Ishikawa (cell line): Measurements from ENCODE around the gene TMEM8B.

Experiments used
- CEBPB ChIP-seq: IDR thresholded peaks from 2 replicates; pipeline ENCODE4 v1.6.1; 2012
- CREB1 ChIP-seq: IDR thresholded peaks from 2 replicates; pipeline ENCODE4 v1.6.1; 2012; ENCODE audit warnings: low read depth
- EGR1 ChIP-seq: IDR thresholded peaks from 2 replicates; pipeline ENCODE4 v1.6.1; 2012
- EP300 ChIP-seq: IDR thresholded peaks from 2 replicates; pipeline ENCODE4 v1.6.1; 2012; ENCODE audit warnings: borderline replicate concordance
- FOXM1 ChIP-seq: IDR thresholded peaks from 2 replicates; pipeline ENCODE4 v1.6.1; 2012; ENCODE audit warnings: low read depth, borderline replicate concordance
- NFIC ChIP-seq: IDR thresholded peaks from 2 replicates; pipeline ENCODE4 v1.6.1; 2012
- RAD21 ChIP-seq: IDR thresholded peaks from 2 replicates; pipeline ENCODE4 v1.6.1; 2012; ENCODE audit warnings: low read depth
- TAF1 ChIP-seq: IDR thresholded peaks from 2 replicates; pipeline ENCODE4 v1.6.1; 2012; ENCODE audit warnings: low read depth, mild to moderate bottlenecking
- TCF12 ChIP-seq: IDR thresholded peaks from 2 replicates; pipeline ENCODE4 v1.6.1; 2012; ENCODE audit warnings: low read depth
- TEAD4 ChIP-seq: IDR thresholded peaks from 2 replicates; pipeline ENCODE4 v1.6.1; 2012
- YY1 ChIP-seq: IDR thresholded peaks from 2 replicates; pipeline ENCODE4 v1.6.1; 2012; ENCODE audit warnings: low read depth
- ZBTB7A ChIP-seq: IDR thresholded peaks from 2 replicates; pipeline ENCODE4 v1.6.1; 2012; ENCODE audit warnings: low read depth
- TF ChIP-seq, protein P1 (sequence below): IDR thresholded peaks from 2 replicates; pipeline ENCODE4 v1.6.1; 2012; ENCODE audit warnings: low read depth, mild to moderate bottlenecking
- TF ChIP-seq, protein P2 (sequence below): IDR thresholded peaks from 2 replicates; pipeline ENCODE4 v1.6.1; 2012
- TF ChIP-seq, protein P3 (sequence below): IDR thresholded peaks from 2 replicates; pipeline ENCODE4 v1.6.1; 2012

Gene TMEM8B

DNA sequence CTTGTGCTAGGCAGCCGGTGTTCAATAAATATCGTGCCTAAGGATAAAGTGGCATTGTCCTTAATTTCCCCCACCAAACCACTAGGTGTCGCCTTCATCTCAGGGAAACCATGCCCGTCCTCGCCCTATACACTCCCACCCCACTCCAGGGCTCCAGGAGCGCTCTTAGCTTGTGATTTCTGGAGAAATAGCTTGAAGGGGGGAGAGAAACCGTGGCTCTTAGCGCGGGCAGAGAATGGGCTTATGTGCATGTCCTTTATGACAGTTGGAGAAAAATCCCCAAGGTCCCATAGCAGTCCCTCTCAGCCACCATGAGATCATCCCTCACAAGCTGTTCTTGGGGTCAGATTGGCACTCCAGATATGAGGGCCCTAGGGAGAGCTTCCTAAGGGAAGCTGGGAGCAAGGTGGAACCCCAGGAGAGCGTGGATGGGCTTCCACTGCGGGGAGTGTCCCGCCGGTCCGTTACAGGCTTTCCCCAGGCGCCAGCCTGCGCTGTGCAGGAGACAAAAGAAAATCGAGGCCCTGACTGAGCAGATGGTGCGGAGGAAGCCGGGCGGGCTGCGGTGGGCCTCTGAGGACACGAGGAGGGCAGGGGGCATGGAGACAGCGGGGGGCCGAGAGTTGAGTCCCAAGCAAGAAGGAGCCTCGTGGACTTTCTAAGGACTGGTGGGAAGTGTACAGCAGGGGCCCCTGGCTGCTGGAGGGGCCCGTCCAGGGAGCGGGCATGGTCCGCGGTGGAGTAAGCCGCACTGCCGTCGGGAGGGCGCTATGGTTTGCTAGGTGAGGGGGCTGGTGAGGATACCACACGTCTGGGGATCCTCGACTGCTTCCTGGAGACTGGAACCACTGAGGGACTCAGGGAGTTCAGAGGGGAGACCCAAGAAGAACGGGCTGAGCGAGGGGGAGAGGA, 38.4 kb upstream of the TMEM8B start:
- peak; percentile 93 for TF ChIP-seq RAD21
- no peak for TF ChIP-seq ZBTB7A
- no peak for TF ChIP-seq CEBPB

DNA sequence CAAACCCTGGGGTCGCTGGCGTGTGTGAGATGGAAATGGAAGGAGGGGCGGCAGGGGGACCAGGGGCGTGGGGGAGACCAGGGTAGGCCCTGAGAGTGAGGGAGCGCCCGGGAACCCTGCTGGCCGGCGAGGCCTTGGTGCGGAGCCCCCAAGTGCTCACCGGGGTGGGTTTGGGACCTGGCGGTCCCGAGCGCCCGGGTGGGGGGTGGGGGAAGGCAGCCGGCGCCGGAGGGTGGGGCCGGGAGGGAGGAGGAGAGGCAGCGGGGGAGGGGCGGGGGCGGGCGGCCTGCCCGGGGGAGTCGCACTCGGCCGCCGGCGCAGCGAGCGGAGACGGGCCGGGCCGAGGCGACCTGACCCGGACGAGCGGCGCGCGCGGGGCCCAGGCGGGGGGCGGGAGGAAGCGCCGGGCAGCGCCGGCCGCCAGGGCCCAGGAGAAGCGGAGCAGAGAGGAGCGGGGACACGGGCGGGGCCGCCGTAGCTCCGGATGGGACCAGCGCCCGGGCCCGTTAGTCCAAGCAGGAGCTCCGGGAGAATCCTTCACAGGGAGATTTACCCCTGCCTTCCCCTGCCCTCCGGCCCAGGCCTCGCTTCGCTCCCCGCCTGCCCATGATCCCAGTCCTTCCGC, 37.6 kb upstream of the TMEM8B start, which contains the start of gene NPR2:
Gene NPR2, plus strand, starts transcription at position 295 of the 625 bp plus-strand sequence. CDS start 818 bp downstream, outside the sequence.
- TF ChIP-seq, protein P1, sequence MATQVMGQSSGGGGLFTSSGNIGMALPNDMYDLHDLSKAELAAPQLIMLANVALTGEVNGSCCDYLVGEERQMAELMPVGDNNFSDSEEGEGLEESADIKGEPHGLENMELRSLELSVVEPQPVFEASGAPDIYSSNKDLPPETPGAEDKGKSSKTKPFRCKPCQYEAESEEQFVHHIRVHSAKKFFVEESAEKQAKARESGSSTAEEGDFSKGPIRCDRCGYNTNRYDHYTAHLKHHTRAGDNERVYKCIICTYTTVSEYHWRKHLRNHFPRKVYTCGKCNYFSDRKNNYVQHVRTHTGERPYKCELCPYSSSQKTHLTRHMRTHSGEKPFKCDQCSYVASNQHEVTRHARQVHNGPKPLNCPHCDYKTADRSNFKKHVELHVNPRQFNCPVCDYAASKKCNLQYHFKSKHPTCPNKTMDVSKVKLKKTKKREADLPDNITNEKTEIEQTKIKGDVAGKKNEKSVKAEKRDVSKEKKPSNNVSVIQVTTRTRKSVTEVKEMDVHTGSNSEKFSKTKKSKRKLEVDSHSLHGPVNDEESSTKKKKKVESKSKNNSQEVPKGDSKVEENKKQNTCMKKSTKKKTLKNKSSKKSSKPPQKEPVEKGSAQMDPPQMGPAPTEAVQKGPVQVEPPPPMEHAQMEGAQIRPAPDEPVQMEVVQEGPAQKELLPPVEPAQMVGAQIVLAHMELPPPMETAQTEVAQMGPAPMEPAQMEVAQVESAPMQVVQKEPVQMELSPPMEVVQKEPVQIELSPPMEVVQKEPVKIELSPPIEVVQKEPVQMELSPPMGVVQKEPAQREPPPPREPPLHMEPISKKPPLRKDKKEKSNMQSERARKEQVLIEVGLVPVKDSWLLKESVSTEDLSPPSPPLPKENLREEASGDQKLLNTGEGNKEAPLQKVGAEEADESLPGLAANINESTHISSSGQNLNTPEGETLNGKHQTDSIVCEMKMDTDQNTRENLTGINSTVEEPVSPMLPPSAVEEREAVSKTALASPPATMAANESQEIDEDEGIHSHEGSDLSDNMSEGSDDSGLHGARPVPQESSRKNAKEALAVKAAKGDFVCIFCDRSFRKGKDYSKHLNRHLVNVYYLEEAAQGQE: no peak
- TF ChIP-seq TCF12: no peak
- TF ChIP-seq EP300: no peak
- TF ChIP-seq NFIC: no peak
- no peak for TF ChIP-seq CEBPB
- TF ChIP-seq CREB1: no peak

DNA sequence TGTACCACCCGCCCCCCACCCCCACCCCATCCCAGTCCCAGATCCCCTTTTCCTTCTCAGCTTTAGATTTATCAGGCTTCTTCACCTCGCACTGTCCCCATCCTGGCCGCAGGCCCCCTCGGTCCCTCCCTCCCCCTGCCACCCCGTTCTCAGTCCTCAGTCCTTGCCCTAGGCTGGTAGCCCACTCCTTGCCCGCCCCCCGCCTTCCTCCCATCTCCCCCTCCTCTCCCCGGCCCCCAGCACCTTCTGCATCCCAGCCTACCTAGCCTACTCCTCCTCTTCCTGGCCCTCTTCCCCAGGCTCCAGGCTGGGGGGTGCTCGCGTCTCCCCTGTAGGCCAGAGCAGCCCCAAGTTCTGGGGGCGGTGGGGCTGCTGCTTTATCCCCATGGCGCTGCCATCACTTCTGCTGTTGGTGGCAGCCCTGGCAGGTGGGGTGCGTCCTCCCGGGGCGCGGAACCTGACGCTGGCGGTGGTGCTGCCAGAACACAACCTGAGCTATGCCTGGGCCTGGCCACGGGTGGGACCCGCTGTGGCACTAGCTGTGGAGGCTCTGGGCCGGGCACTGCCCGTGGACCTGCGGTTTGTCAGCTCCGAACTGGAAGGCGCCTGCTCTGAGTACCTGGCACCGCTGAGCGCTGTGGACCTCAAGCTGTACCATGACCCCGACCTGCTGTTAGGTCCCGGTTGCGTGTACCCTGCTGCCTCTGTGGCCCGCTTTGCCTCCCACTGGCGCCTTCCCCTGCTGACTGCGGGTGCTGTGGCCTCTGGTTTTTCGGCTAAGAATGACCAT, 36.8 kb upstream of the TMEM8B start:
- TF ChIP-seq TEAD4: no peak
- no peak for TF ChIP-seq TCF12
- no peak for TF ChIP-seq ZBTB7A
- TF ChIP-seq, protein P1: no peak
- TF ChIP-seq, protein P2, sequence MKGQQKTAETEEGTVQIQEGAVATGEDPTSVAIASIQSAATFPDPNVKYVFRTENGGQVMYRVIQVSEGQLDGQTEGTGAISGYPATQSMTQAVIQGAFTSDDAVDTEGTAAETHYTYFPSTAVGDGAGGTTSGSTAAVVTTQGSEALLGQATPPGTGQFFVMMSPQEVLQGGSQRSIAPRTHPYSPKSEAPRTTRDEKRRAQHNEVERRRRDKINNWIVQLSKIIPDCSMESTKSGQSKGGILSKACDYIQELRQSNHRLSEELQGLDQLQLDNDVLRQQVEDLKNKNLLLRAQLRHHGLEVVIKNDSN: no peak
- no peak for TF ChIP-seq YY1
- no peak for TF ChIP-seq RAD21
- no peak for TF ChIP-seq EGR1
- TF ChIP-seq, protein P3, sequence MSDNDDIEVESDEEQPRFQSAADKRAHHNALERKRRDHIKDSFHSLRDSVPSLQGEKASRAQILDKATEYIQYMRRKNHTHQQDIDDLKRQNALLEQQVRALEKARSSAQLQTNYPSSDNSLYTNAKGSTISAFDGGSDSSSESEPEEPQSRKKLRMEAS: no peak
- TF ChIP-seq FOXM1: no peak
- TF ChIP-seq CEBPB: no peak
- no peak for TF ChIP-seq TAF1
- TF ChIP-seq CREB1: no peak
- no peak for TF ChIP-seq NFIC
- TF ChIP-seq EP300: no peak

DNA sequence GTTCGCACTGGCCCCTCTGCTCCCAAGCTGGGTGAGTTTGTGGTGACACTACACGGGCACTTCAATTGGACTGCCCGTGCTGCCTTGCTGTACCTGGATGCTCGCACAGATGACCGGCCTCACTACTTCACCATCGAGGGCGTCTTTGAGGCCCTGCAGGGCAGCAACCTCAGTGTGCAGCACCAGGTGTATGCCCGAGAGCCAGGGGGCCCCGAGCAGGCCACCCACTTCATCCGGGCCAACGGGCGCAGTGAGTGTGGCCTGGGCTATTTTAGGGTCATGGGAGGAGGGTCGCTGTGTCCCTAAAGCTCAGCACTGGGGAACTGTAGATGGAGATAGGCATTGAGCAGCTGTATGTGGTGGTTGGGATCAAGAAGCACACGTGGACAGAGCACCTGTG, 36.2 kb upstream of the TMEM8B start:
- TF ChIP-seq CREB1 (no peak), ZBTB7A (no peak), FOXM1 (no peak), NFIC (no peak), CEBPB (no peak), RAD21 (no peak), TEAD4 (no peak), EGR1 (no peak), YY1 (no peak)
- TF ChIP-seq, protein P3: no peak
- TF ChIP-seq, protein P1: no peak
- TF ChIP-seq, protein P2: no peak
